SK-N-SH treated with all-trans-retinoic acid at 6 μM for 48 hours (cell line): ENCODE results near the gene WSCD2.

ENCODE experiments used
- ARNTL ChIP-seq: fragments of 450-650 bp; formaldehyde crosslinking; IDR thresholded peaks from 2 replicates; pipeline ENCODE4 v1.5.0; 2020; ENCODE audit warnings: low read depth, mild to moderate bottlenecking, moderate library complexity, borderline replicate concordance
- BACH2 ChIP-seq: fragments of 250-450 bp; sonication (Bioruptor Pico); IDR thresholded peaks from 2 replicates; pipeline ENCODE4 v1.9.0; 2021; ENCODE audit warnings: mild to moderate bottlenecking, borderline replicate concordance
- CREB5 ChIP-seq: fragments of 250-450 bp; sonication (Bioruptor Pico); IDR thresholded peaks from 2 replicates; pipeline ENCODE4 v1.5.1; 2020; ENCODE audit warnings: low read depth, mild to moderate bottlenecking, moderate library complexity
- PATZ1 ChIP-seq: fragments of 250-450 bp; sonication (Bioruptor Pico); IDR thresholded peaks from 2 replicates; pipeline ENCODE4 v1.8.0; 2020; ENCODE audit warnings: mild to moderate bottlenecking, moderate library complexity, borderline replicate concordance
- POU6F1 ChIP-seq: fragments of 250-450 bp; sonication (Bioruptor Pico); IDR thresholded peaks from 2 replicates; pipeline ENCODE4 v1.8.0; 2021; ENCODE audit warnings: low read depth, mild to moderate bottlenecking, moderate library complexity, borderline replicate concordance
- RARB ChIP-seq: fragments of 250-450 bp; sonication (Bioruptor Pico); IDR thresholded peaks from 2 replicates; pipeline ENCODE4 v1.8.0; 2021; ENCODE audit warnings: mild to moderate bottlenecking, moderate library complexity
- SNAI2 ChIP-seq: fragments of 250-450 bp; sonication (Bioruptor Pico); IDR thresholded peaks from 2 replicates; pipeline ENCODE4 v1.5.0; 2020; ENCODE audit warnings: mild to moderate bottlenecking, moderate library complexity
- TCF4 ChIP-seq: fragments of 250-450 bp; sonication (Bioruptor Pico); IDR thresholded peaks from 2 replicates; pipeline ENCODE4 v1.8.0; 2021; ENCODE audit warnings: mild to moderate bottlenecking, moderate library complexity, borderline replicate concordance
- TSHZ2 ChIP-seq: fragments of 250-450 bp; sonication (Bioruptor Pico); IDR thresholded peaks from 2 replicates; pipeline ENCODE4 v1.5.0; 2020; ENCODE audit warnings: mild to moderate bottlenecking, moderate library complexity
- ZFP30 ChIP-seq: fragments of 450-650 bp; formaldehyde crosslinking; IDR thresholded peaks from 2 replicates; pipeline ENCODE4 v1.5.0; 2022; ENCODE audit warnings: mild to moderate bottlenecking, moderate library complexity
- ZNF8 ChIP-seq: fragments of 450-650 bp; formaldehyde crosslinking; IDR thresholded peaks from 2 replicates; pipeline ENCODE4 v1.5.0; 2020; ENCODE audit warnings: mild to moderate bottlenecking, moderate library complexity

GRCh38 chr12:108131657-108132126, 2.6 kb downstream of the WSCD2 start:
- no peak for TF ChIP-seq CREB5 (CRISPR knock-in tag)
- no peak for TF ChIP-seq ZNF8
- no peak for TF ChIP-seq TCF4 (CRISPR knock-in tag)
- no peak for TF ChIP-seq RARB
- TF ChIP-seq ARNTL (CRISPR knock-in tag) = no peak
- no peak for TF ChIP-seq ZFP30
- TF ChIP-seq BACH2 (CRISPR knock-in tag) = no peak
- TF ChIP-seq PATZ1 (CRISPR knock-in tag) = no peak
- no peak for TF ChIP-seq TSHZ2 (CRISPR knock-in tag)
- no peak for TF ChIP-seq SNAI2 (CRISPR knock-in tag)
- TF ChIP-seq POU6F1 (CRISPR knock-in tag) = no peak
